Tongue (tissue), 2 donors: ENCODE measurements around the gene SNX22. TPM values are rescaled to one million over a fixed set of nuclear protein-coding genes. Genes with fewer than 3 reads are reported as not detected.
A peak's percentile ranks its signal among the peaks of the same experiment; 100 is the strongest.
"Not testable (repeated sequence)": the region's sequence is repeated elsewhere in the genome, so short reads cannot be mapped to it uniquely, and the experiment has no call there.

Experiments used
- DNase-seq: peaks from one replicate; pipeline ENCODE4 v3.0.0-alpha.2; 2015
- total RNA-seq: library from RNA; depleted of rRNA; stranded (reverse); fragments of >200 nt; gene quantifications from one replicate; pipeline ENCODE4 v1.2.3, GENCODE V29; 2014

The SNX22 gene
- 1.7 TPM for total RNA-seq

DNA sequence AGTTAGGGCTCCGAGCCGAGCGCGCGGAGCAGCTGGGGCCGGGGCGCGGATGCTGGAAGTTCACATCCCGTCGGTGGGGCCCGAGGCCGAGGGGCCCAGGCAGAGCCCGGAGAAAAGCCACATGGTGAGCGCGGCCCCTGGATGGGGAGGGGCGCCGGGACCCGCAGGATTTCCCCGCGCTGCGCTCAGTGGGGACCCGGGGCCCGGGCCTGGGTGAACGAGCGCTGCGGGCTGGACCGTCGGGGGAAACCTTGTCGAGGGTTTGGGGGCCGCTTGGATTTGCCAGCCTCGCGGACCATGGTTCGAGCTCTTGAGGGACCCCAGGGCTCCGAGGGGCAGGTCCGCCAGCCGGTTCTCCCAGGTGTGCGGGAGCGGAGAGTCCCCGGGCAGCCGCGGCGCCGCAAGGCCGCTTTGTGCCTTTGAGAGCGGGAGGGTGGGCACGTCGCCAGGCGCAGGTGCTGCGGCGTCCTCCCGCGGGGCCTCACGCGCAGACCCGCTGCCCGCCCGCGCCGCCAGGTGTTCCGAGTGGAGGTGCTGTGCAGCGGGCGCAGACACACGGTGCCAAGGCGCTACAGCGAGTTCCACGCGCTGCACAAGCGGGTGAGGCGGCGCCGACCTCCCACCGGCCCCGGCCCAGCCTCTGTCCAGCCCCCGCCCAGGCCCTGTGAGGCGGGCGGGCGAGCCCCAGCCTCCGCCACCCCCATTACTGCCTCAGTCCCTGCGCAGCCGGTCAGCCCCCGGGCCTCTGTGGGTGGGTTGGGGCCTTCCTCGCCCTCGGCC, at the start of gene SNX22:
Gene SNX22 (plus strand): TSS at position 5 of the 780 bp plus-strand sequence. CDS start 45 bp downstream, at position 50.
- peak; percentile 28 for DNase-seq

DNA sequence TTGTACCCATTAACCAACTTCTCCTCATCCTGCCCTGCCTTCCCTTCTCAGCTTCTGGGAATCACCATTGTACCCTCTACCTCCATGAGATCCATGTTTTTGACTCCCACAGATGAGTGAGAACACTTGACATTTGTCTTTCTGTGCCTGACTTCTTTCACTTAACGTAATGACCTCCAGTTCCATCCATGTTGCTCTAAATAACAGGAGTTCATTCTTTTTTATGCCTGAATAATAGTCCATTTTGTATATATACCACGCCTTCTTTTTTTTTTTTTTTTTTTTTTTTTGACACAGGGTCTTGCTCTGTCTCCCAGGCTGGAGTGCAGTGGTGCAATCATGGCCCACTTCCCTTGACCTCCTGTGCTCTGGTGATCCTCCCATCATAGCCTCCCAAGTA, 49.0 kb upstream of the SNX22 start:
- DNase-seq = no peak

DNA sequence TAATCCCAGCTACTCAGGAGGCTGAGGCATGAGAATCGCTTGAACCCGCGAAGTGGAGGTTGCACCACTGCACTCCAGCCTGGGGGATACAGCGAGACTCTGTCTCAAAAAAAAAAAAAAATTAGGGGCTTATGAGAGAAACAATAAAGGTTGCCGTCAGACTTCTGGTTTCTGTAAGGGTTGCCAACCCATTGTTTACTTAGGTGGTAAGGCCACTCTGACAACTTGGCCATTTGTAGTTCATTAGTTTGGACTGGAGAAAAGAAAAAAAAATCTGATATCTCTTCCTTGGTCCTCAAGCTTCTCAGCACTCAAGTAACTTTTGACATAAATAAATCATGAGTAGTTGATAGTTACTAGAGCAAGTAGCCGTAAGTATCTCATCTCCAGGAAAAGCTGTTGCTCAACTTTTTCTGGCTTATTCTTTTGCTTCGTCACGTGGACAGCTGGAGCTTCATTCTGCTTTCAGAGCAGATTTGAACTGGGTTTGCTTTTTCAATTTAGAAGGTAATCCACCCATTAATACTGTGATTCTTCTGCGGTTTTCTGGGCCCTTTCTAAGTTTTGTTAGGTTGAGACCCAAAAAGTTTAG, 46.3 kb upstream of the SNX22 start:
- DNase-seq = no peak

DNA sequence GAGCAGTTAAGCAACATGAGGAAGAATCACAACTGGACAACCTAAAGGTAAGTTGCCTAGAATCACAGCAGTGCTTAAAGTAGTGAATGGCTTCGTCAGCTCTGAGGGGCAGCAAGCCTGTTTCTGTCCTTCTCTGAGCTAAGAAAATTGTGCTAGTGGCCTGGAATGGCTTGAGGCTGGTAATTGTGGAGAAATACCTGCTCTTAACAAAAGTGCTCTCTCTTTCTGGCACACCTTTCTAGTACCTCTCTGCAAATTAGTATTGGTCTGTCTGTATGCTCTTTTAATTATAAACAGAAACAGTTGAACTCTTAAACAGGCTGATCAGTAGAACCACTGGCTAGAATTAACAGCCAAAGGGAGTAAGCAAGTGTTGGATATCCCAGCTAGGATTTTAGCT, 44.2 kb upstream of the SNX22 start:
- DNase-seq = no peak

DNA sequence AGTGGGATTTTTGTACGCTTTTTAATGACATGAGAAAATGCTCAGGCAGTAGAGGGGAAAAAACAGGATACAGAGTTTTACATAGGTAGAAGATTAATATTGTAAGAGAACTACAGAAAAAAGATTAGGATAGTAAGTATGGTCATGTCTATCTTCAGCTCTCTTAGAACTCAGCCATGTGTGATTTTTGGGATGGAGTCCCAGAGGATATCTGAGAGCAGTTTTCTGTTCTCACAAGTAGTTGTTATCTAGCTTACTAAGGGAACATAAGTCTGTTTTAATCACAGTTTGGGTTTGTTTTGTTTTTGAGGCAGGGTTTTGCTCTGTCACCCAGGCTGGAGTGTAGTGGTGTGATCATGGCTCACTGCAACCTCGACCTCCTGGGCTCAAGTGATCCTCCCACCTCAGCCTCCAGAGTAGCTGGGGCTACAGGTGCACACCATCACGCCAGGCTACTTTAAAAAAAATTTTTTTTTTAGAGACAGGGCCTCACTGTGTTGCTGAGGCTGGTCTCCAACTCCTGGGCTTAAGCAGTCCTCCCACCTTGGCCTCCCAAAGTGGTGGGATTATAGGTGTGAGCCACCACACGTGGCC, 41.3 kb upstream of the SNX22 start:
- DNase-seq = not testable (repeated sequence)

DNA sequence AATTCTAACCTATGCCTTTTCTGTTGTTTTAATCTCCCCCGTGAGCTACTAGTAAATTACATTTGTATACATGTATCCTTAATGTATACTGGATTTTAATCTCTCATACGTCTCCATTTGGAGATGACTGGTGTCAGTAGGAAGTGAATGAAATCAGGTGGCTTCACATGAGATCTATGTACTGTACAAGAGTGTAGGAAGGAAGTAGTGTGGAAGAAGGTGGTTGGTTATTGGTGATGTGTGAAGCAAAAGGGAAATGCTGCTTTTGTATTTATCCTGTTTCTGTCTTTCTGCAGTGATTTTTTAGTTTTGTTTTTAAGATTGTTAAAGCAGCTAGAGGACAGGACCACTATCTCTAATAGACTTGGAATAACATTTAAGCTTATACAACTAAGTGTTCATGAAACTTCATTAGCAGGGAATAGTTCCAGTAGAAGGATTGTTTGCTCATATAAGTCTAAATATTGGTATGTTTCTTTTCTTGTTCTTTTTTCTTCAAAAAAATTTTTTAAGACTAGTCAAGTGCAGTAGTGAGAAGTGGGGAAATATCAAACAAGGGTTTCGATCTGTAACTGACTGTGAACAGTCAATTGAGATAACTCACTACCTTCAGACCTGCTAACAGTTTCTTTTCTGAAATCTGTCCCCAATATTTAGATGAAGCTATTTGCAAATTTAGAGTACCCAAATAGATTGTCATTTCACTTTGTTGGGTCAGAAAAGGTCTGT, 40.4 kb upstream of the SNX22 start:
- no peak for DNase-seq

DNA sequence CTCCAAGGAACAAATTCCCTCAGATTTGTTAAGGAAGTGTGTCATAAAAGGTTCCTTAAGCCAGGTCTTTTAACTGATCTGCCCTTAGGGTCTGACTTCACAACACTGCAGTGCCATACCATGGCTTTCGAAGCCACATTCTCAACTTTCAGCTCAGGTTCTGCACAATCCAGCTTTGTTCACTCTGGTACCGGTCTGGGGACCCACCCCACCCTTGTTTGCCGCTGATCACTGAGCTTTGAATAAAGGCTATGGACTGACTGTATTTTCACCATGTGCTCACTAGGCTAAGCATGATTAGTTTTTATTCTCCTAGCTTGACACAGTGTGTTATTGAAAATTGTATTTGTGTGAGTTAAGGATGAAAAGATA, 39.9 kb upstream of the SNX22 start:
- DNase-seq = no peak

DNA sequence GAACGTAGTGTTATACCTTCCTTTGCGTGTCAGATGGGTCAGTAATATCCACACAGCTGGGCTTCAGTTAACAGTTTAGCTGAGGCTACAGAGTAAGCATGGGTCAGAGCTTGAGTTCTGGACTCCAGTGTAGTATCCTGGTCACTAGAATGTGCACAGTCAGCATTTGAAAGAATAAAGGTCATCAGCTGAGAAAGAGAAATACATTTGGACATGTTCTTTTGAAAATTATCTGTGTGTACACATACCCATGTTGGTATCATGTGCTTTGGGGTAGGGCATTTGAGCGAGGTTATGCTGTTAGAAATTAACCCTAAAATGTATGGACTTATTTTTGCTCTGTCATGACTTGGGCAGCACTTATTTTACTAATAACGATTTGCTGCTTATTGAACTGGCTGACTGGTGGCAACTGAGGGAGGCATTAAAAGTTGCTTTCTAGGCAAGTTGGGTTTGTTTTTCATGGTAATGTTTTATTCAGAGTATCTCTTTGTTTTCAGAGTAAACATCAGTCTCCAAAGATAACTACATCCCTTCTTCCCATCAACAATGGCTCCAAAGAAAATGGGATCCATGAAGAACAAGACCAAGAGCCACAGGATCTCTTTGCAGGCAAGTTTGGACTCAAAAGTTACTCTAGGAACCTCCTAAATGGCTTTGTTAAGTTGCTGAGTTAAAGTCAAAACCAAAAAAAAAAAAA, 39.3 kb upstream of the SNX22 start:
- no peak for DNase-seq

DNA sequence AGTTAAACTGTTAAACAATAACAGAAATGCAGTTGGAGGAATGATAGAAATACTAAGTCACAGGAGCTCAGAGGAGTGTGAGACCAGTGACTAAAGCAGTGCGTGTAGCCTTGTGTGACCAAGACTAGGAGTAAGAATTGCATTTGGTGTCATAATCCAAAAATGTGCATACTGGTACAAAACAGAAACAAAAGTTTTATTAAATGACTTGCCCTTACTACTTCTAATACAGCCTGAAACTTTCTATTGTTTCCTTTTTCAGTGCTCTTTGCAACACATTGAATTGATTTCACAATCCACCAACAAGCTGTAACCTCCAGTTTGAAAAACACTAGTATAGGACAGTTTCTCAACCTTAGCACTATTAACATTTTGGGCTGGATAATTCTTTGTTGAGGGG, 38.6 kb upstream of the SNX22 start:
- DNase-seq = no peak

DNA sequence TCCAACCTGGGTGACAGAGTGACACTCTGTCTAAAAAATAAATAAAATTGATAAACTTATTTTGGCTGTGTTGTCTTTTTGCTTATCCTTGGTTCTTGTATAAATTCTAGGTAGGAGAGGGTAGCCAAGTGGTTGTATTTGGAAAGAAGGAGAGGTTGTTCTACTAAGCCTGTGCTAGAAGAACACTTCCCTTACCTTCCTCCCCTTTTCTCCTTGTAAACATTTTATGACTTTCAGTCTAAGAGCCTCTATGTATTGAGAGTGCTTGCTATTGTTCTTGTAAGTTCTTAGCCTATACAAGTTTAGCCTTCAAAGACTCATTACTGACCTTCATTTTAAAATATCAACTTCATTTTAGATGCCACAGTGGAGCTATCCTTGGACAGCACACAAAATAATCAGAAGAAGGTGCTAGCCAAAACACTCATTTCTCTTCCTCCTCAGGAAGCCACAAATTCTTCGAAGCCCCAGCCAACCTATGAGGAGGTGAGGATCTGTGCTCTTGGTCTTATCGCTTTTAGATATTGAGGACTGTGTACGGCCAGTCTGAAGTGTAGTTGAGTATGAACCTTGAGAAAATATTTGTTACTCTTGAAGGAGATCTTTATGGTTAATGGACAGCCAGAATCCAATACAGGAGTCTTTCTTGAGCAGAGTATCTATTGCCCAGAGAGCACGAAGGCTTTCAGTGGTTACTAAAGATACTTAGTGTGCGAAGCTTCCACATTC, 33.6 kb upstream of the SNX22 start:
- DNase-seq = no peak

DNA sequence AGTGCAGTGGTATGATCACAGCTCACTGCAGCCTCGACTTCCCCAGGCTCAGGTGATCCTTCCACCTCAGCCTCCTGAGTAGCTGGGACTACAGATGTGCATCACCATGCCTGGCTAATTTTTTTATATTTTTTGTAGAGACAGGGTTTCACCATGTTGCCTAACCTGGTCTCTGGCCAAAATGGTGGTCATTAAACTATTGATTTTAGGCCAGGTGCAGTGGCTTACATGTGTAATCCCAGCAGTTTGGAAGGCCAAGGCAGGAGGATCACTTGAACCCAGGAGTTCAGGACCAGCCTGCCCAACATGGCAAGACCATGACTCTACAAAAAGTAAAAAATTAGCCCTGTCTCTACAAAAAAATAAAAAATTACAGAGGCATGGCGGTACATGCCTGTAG, 31.2 kb upstream of the SNX22 start:
- DNase-seq = not testable (repeated sequence)

DNA sequence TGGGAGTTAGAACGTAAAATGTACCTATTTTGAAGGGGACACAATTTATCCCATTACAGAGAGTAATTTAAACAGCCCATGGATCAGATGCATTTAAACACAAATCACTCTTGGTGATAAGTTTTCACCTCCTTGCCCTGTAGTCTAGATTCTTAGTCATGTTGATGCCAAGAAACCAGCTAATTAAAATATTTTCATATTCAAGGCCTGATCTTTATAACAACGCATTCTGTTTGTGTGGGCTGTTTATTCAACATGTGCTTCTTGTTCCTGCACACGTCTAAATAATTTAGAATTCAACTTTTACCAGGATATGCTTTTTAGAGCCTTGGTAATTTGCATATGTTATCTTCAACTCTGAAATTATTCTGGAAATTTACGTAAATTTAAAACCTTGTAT, 29.9 kb upstream of the SNX22 start:
- DNase-seq = no peak

DNA sequence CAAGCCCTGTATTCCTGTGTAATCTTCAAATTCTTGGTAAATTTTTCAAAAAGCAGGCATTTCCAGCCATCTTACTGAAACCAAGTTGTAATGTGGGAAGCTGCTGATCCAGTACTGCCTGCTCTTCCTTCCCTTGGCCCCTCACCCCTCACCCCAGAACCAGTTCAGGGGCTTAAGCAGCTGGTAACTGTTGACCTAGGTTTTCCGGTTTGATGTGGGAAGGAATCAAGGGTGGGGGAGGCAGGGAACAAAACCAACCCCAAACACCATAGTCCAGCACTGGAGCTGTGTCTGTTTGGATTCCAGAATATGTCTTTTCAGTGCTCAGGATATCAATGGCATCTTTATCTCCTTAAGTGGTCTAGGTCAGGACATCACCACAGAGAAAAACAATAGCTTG, 29.1 kb upstream of the SNX22 start:
- no peak for DNase-seq

DNA sequence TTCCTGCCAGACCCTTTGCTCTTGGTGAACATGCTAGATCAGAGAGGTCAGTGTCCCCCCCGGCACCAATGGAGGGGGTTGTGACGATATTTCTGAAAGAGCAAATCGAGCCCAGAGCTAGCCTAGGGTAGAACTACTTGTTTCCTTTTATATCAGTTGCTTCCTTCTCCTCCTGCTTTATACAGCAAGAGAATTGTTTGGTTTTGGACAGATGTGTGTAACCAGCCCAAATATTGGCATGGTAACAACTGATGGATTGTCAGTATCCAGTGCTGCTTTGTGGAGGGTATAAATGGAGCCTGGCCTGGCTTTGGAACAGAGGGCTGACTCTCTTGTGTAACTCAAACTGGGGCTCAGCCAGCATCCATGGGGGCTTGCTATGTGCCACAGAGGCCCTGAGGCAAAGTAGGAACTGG, 28.6 kb upstream of the SNX22 start:
- DNase-seq = no peak

DNA sequence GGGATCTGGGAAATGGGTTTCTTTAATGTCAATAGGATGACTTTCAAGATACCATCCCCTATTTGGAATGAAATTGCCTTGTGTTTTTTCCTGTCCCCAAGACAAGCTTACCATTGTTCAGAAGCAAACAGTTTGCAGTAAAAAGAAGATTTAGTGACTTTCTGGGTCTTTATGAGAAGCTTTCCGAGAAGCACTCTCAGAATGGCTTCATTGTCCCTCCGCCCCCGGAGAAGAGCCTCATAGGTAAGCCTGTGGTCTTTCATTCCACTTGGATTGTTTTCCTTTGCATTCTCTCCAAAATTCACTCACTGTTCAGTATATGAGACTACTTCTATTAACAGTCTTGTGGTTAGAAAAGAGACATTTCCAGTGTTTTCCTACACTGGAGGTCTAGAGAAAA, 25.6 kb upstream of the SNX22 start:
- DNase-seq = no peak

DNA sequence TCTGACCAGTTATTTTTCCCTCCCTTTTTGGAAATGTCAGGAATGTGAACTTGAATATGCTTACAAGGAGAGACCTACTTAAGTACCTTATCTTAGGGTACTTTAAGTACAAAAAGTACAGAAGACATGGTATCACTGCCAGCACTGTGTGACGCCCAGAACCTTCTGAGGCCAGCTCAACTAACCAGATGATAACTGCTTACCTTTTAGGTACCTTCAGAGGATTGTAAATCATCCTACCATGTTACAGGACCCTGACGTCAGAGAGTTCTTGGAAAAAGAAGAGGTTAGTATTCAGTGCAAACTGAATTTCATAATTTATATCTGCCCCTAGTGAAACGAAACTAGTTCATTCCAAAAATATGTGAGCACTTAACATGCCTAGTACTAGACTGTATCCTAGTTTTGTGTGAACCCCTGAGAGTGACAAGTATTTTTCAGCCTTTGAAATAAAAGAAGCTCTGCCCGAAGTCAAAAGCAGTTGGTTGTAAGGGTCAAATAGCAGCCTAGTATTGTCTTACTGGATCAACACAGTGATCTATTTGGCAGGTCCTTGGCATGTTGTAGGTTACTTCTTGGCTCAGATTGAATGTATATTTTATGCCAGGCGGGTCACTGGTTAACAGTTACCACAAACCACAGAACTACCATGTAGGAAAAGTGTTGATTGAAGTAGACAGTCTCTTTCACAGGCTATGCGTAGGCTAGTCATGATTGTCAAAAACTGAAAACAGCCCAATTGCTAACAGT, 23.8 kb upstream of the SNX22 start:
- no peak for DNase-seq

DNA sequence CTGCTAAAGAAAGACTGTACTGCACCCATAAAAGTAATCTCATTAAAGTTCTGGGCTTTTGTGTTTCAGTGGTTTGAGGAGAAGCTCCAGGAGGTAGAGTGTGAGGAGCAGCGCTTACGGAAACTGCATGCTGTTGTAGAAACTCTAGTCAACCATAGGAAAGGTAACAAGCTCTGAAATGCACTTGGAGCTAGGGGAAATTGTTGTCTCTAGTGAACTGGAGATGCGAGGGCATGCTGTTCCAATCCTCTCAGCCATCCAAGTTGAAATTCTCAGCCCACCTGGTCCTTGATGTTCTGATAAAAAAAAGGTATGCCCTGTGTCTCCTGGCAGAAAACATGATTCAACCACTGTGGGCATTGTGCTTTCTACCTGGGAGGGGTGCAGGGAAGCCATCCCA, 21.4 kb upstream of the SNX22 start:
- no peak for DNase-seq

DNA sequence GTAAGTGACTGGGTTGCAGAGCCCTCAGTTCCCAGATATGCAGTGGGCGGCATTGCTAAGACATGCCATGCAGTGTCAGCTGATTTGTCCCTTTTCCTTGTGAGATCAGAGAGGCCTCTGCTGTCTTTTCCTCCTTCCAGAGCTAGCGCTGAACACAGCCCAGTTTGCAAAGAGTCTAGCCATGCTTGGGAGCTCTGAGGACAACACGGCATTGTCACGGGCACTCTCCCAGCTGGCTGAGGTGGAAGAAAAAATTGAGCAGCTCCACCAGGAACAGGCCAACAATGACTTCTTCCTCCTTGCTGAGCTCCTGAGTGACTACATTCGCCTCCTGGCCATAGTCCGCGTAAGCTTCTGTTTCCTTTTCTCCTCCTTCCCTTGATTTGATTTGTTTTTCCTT, 20.0 kb upstream of the SNX22 start:
- DNase-seq = no peak

DNA sequence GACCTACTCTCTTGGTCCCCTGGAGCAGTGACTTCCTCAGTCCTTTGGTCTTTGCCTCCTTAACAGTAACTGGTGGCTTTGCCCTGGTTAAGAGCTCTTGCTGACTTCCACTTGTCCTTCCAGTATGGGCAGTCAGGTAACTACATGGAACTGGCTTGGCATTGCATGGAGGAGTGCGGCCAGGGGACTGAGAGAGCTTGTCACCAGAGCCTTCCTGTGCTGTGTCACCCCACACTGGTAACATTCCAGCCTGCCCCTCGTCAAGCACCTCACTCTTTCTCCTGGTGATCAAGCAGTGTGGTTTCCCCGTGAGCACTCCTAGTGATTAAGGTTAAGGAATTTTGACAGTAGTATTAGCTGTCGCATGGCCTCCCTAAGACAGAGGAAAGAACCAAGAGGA, 19.3 kb upstream of the SNX22 start:
- DNase-seq = no peak

DNA sequence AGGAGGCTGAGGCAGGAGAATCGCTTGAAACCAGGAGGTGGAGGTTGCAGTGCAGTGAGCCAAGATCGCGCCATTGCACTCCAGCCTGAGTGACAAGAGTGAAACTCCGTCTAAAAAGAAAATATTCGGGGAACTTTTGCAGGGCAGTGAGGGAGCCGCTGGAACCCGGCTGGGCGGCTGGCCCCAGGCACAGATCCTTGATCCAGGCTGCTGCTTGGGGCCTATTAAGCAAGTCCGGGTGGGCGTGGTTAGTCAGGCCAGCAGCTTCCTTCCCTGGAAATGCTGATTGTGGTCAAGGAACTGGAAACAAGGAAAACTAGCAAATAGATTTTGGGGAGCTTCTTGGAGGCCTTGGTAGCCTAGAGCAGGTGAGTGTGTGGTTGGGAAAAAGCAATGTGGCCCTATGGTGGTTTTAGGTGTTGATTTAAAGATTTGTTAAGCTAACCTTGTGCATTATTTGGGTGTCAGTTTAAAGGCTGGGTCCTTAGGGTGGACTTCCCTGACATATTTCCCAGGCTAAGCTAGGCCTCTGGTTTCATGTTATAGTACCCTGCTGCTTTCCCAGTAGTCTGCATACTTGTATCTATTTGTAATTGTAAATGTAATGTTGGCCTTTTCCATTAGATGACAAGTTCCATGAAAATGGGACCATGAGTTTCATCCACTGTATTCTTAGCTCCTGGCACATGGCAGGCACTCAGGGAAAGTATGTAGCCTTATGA, 17.7 kb upstream of the SNX22 start:
- no peak for DNase-seq
